HEK293 (cell line): ENCODE data around the gene CADPS.
A peak's percentile ranks its signal among the peaks of the same experiment; 100 is the strongest.

ENCODE experiments used
- CTCF ChIA-PET: fragments of 350-600 bp; formaldehyde crosslinking; extraction: SDS; loops from one replicate; lab custom pipeline; 2021; ENCODE audit warnings: antibody characterized with exemption; lab: Yijun Ruan, JAX
- POLR2A ChIA-PET: fragments of 300-600 bp; formaldehyde crosslinking; extraction: SDS; loops from one replicate; lab custom pipeline; 2020; ENCODE audit warnings: antibody characterized with exemption, inconsistent platforms; lab: Yijun Ruan, JAX
- H3K27ac ChIP-seq: fragments of 200-500 bp; sonication (Bioruptor generic); 2 replicates; pipeline ENCODE4 v1.5.1; 2014; ENCODE audit warnings: low read depth, low read length, control low read depth, inconsistent platforms; ENCODE audit errors: extremely low read depth
- H3K36me3 ChIP-seq, 2 experiments: fragments of 200-500 bp in 1 of 2; sonication (Bioruptor generic) in 1 of 2; 1 replicate in 1 of 2; 2 replicates in 1 of 2; pipeline ENCODE4 v1.5.1; 2014 to 2017; ENCODE audit warnings: inconsistent platforms in 2 of 2, low read length in 2 of 2; ENCODE audit not compliant: control insufficient read depth in 2 of 2, insufficient read depth in 1 of 2
- H3K4me1 ChIP-seq: fragments of 200-500 bp; sonication (Bioruptor generic); 2 replicates; pipeline ENCODE4 v1.5.1; 2014; ENCODE audit warnings: mild to moderate bottlenecking, low read length, inconsistent platforms; ENCODE audit not compliant: control insufficient read depth, insufficient read depth
- H3K4me3 ChIP-seq: 2 replicates; pipeline ENCODE4 v1.5.1; 2011; ENCODE audit warnings: low read depth, mild to moderate bottlenecking, control low read depth, low read length, moderate library complexity
- H3K9me3 ChIP-seq: fragments of 200-500 bp; sonication (Bioruptor generic); 2 replicates; pipeline ENCODE4 v1.5.1; 2014; ENCODE audit warnings: low read depth, low read length, inconsistent platforms; ENCODE audit not compliant: control insufficient read depth, insufficient read depth
- ATF2 ChIP-seq: fragments of 450-650 bp; formaldehyde crosslinking; IDR thresholded peaks from 2 replicates; pipeline ENCODE4 v1.5.1; 2016; ENCODE audit warnings: missing biosample characterization, missing genetic modification characterization, low read depth
- ELK4 ChIP-seq: IDR thresholded peaks from 2 replicates; pipeline ENCODE4 v1.6.1; 2011; ENCODE audit warnings: mild to moderate bottlenecking, low read depth, low read length, borderline replicate concordance
- GLI2 ChIP-seq: fragments of 450-650 bp; formaldehyde crosslinking; IDR thresholded peaks from 2 replicates; pipeline ENCODE4; 2017; ENCODE audit warnings: missing biosample characterization, missing genetic modification characterization, low read depth, borderline replicate concordance
- INSM2 ChIP-seq: fragments of 450-650 bp; formaldehyde crosslinking; IDR thresholded peaks from 2 replicates; pipeline ENCODE4 v1.5.1; 2016; ENCODE audit warnings: missing biosample characterization, missing genetic modification characterization
- KLF1 ChIP-seq: fragments of 450-650 bp; formaldehyde crosslinking; IDR thresholded peaks from 2 replicates; pipeline ENCODE4 v1.5.1; 2016; ENCODE audit warnings: missing biosample characterization, missing genetic modification characterization
- KLF16 ChIP-seq: fragments of 450-650 bp; formaldehyde crosslinking; IDR thresholded peaks from 2 replicates; pipeline ENCODE4 v1.5.1; 2017; ENCODE audit warnings: missing biosample characterization, missing genetic modification characterization
- TSHZ1 ChIP-seq: fragments of 450-650 bp; formaldehyde crosslinking; IDR thresholded peaks from 2 replicates; pipeline ENCODE4 v1.5.1; 2016; ENCODE audit warnings: missing biosample characterization, missing genetic modification characterization, borderline replicate concordance
- ZBTB1 ChIP-seq: fragments of 450-650 bp; formaldehyde crosslinking; IDR thresholded peaks from 2 replicates; pipeline ENCODE4 v1.5.1; 2016; ENCODE audit warnings: missing biosample characterization, missing genetic modification characterization
- ZBTB49 ChIP-seq: fragments of 450-650 bp; formaldehyde crosslinking; IDR thresholded peaks from 2 replicates; pipeline ENCODE4 v1.5.1; 2016; ENCODE audit warnings: missing biosample characterization, missing genetic modification characterization, low read depth
- ZFP37 ChIP-seq: fragments of 450-650 bp; formaldehyde crosslinking; IDR thresholded peaks from 2 replicates; pipeline ENCODE4 v1.5.1; 2016; ENCODE audit warnings: missing biosample characterization, missing genetic modification characterization
- ZFP69B ChIP-seq: fragments of 450-650 bp; formaldehyde crosslinking; IDR thresholded peaks from 2 replicates; pipeline ENCODE4 v1.5.1; 2016; ENCODE audit warnings: missing biosample characterization, missing genetic modification characterization
- ZNF112 ChIP-seq: fragments of 450-650 bp; formaldehyde crosslinking; IDR thresholded peaks from 2 replicates; pipeline ENCODE4 v1.5.0; 2017; ENCODE audit warnings: missing biosample characterization, missing genetic modification characterization
- ZNF121 ChIP-seq: fragments of 450-650 bp; formaldehyde crosslinking; IDR thresholded peaks from 2 replicates; pipeline ENCODE4 v1.5.1; 2016; ENCODE audit warnings: missing biosample characterization, missing genetic modification characterization
- ZNF155 ChIP-seq: fragments of 450-650 bp; formaldehyde crosslinking; IDR thresholded peaks from 2 replicates; pipeline ENCODE4 v1.5.1; 2016; ENCODE audit warnings: missing biosample characterization, missing genetic modification characterization
- ZNF211 ChIP-seq: fragments of 450-650 bp; formaldehyde crosslinking; IDR thresholded peaks from 2 replicates; pipeline ENCODE4 v1.5.1; 2016; ENCODE audit warnings: low read depth, missing biosample characterization, missing genetic modification characterization
- ZNF24 ChIP-seq: fragments of 450-650 bp; formaldehyde crosslinking; IDR thresholded peaks from 2 replicates; pipeline ENCODE4 v1.5.1; 2016; ENCODE audit warnings: missing biosample characterization, missing genetic modification characterization
- ZNF501 ChIP-seq: fragments of 450-650 bp; formaldehyde crosslinking; IDR thresholded peaks from 2 replicates; pipeline ENCODE4 v1.5.1; 2016; ENCODE audit warnings: missing biosample characterization, missing genetic modification characterization
- ZNF530 ChIP-seq: fragments of 450-650 bp; formaldehyde crosslinking; IDR thresholded peaks from 2 replicates; pipeline ENCODE4 v1.5.1; 2016; ENCODE audit warnings: low read depth, missing biosample characterization, missing genetic modification characterization
- ZNF580 ChIP-seq: fragments of 450-650 bp; formaldehyde crosslinking; IDR thresholded peaks from 2 replicates; pipeline ENCODE4 v1.5.1; 2016; ENCODE audit warnings: missing biosample characterization, missing genetic modification characterization
- ZNF600 ChIP-seq: fragments of 450-650 bp; formaldehyde crosslinking; IDR thresholded peaks from 2 replicates; pipeline ENCODE4 v1.5.1; 2016; ENCODE audit warnings: missing biosample characterization, missing genetic modification characterization
- ZNF664 ChIP-seq: fragments of 450-650 bp; formaldehyde crosslinking; IDR thresholded peaks from 2 replicates; pipeline ENCODE4 v1.5.1; 2016; ENCODE audit warnings: missing biosample characterization, missing genetic modification characterization
- ZNF707 ChIP-seq: fragments of 450-650 bp; formaldehyde crosslinking; IDR thresholded peaks from 2 replicates; pipeline ENCODE4 v1.5.1; 2016; ENCODE audit warnings: missing biosample characterization, missing genetic modification characterization
- ZNF776 ChIP-seq: fragments of 450-650 bp; formaldehyde crosslinking; IDR thresholded peaks from 2 replicates; pipeline ENCODE4 v1.5.0; 2017; ENCODE audit warnings: missing biosample characterization, missing genetic modification characterization, borderline replicate concordance

The CADPS gene

GRCh38 chr3:62607287-62608029, 267.8 kb downstream of the CADPS start (continued):
- TF ChIP-seq ELK4 (no peak), GLI2 (tag by site-specific recombination) (no peak), ZFP69B (tag by site-specific recombination) (no peak), ZNF155 (tag by site-specific recombination) (no peak), ZNF664 (tag by site-specific recombination) (no peak), KLF1 (tag by site-specific recombination) (peak; percentile 59; the same call in 1 of the 2 replicates), ZBTB1 (no peak), ZNF776 (tag by site-specific recombination) (no peak), ZFP37 (tag by site-specific recombination) (no peak), ZNF501 (tag by site-specific recombination) (no peak), KLF16 (tag by site-specific recombination) (no peak), ZNF121 (peak; percentile 45; the same call in 1 of the 2 replicates), TSHZ1 (tag by site-specific recombination) (0 out of 2 replicates have a peak, but pooled peaks have one; percentile 35), ZNF707 (tag by site-specific recombination) (no peak), ATF2 (tag by site-specific recombination) (no peak)

- ChIA-PET CTCF (interaction anchor here (0.6 to 1.2 kb wide), 2 partner anchors 18 kb away, joined by 5 read pairs; no protein-coding TSS in a partner anchor), POLR2A (no interaction called here)
- TF ChIP-seq ZBTB49 (tag by site-specific recombination) = no peak
- TF ChIP-seq INSM2 (tag by site-specific recombination) = no peak
- 0 out of 2 replicates have a peak, but pooled peaks have one; percentile 43 for TF ChIP-seq ZNF580 (tag by site-specific recombination)
- TF ChIP-seq ZNF530 (tag by site-specific recombination) = no peak
- no peak for TF ChIP-seq ZNF211 (tag by site-specific recombination)
- no peak for TF ChIP-seq ELK4
- TF ChIP-seq ZNF600 (tag by site-specific recombination) = peak; percentile 42; the same call in 1 of the 2 replicates
- TF ChIP-seq ZNF112 = no peak
- TF ChIP-seq KLF16 (tag by site-specific recombination) = no peak
- TF ChIP-seq ZNF24 (tag by site-specific recombination) = no peak
- Histone ChIP-seq H3K27ac (no peak overlapping the region), H3K4me1 (peaks cover 2% of the 10 kb centered on the region; the same call in 1 of the 2 replicates), H3K4me3 (no peak overlapping the region), H3K36me3 (no peaks in the 10 kb centered on the region), H3K9me3 (no peaks in the 10 kb centered on the region)
Observed at GRCh38 chr3:62605413-62606068, 269.7 kb downstream of the CADPS start.
